ENCODE measurements around the gene SEMA5A. TPM values are rescaled to one million over a fixed set of nuclear protein-coding genes. Genes with fewer than 3 reads are reported as not detected.

The SEMA5A gene
- polyA plus RNA-seq, 1 of the 3 experiments (the other 2 are of a cell fraction) = 0.58 TPM

- H3K4me2 ChIP-seq = peak overlapping the region; percentile 46; the same call in 1 of the 2 replicates
- 49% methylated on average over 4 of the region's 4 CpGs for WGBS (ENCODE audit: low lambda C conversion rate)
- peaks cover 9 to 10% of the 10 kb centered on the region in 2 experiments for H3K4me1 ChIP-seq (ENCODE audit: control insufficient read depth in 1 of 2, insufficient read depth in 2 of 2, low read depth in 1 of 2, low read length in 1 of 2)
- no peaks in the 10 kb centered on the region for H3K9me3 ChIP-seq
- H3K36me3 ChIP-seq (replicated peaks in 1 of 2; ENCODE audit: control insufficient read depth in 1 of 2, insufficient read depth in 2 of 2, low read length in 1 of 2) = no peaks in the 10 kb centered on the region
- no peaks in the 10 kb centered on the region for H3K79me2 ChIP-seq (ENCODE audit: insufficient read depth)
- CTCF ChIA-PET = no interaction called here
- no peak overlapping the region for H2AFZ ChIP-seq (ENCODE audit: low read depth)
- peak overlapping the region in 1 of 2 experiments; percentile 2; a peak in 3 of 4 replicates for H3K27ac ChIP-seq (ENCODE audit: low read depth in 2 of 2, low read length in 1 of 2)
- TF ChIP-seq SIN3A (IDR thresholded peaks at IDR 0.05; ENCODE audit: borderline replicate concordance, low read depth, low read length) (no peak), IRF3 (IDR thresholded peaks at IDR 0.05; ENCODE audit: low read depth, low read length) (no peak), TCF12 (IDR thresholded peaks at IDR 0.05) (no peak), GABPA (IDR thresholded peaks at IDR 0.05; ENCODE audit: low read depth) (no peak), NRF1 (IDR thresholded peaks at IDR 0.05; ENCODE audit: low read depth, low read length) (no peak), FOSL2 (IDR thresholded peaks at IDR 0.05; ENCODE audit: borderline replicate concordance, low read depth) (no peak), RXRA (IDR thresholded peaks at IDR 0.05; ENCODE audit: borderline replicate concordance, low read depth) (no peak), POLR2AphosphoS5 (IDR thresholded peaks at IDR 0.05; ENCODE audit: low read depth, low read length) (no peak), NFIC (IDR thresholded peaks at IDR 0.05; ENCODE audit: borderline replicate concordance) (no peak), CHD2 (IDR thresholded peaks at IDR 0.05; ENCODE audit: low read length, partially characterized antibody) (no peak), USF2 (IDR thresholded peaks at IDR 0.05; ENCODE audit: borderline replicate concordance, low read depth, low read length) (no peak), MXI1 (IDR thresholded peaks at IDR 0.05; ENCODE audit: low read depth, low read length) (no peak), YY1 (IDR thresholded peaks at IDR 0.05; ENCODE audit: low read depth) (no peak), GATA2 (CRISPR knock-in tag; IDR thresholded peaks at IDR 0.05) (no peak), TAF1 (IDR thresholded peaks at IDR 0.05; ENCODE audit: borderline replicate concordance, low read depth, low read length) (no peak), RCOR1 (IDR thresholded peaks at IDR 0.05; ENCODE audit: low read length) (no peak), USF1 (IDR thresholded peaks at IDR 0.05; ENCODE audit: borderline replicate concordance, low read depth) (no peak), REST (IDR thresholded peaks at IDR 0.05; ENCODE audit: low read depth, low read length) (no peak), CTCF (IDR thresholded peaks at IDR 0.05) (no peak), FOXM1 (IDR thresholded peaks at IDR 0.05; ENCODE audit: low read depth) (no peak)
- POLR2A ChIA-PET = interaction anchor here (0.7 kb wide), 1 partner anchor 660 kb away, joined by 3 read pairs; no protein-coding TSS in a partner anchor
- DNase-seq = no peak
- peaks cover 7% of the 10 kb centered on the region for H3F3A ChIP-seq (replicated peaks; ENCODE audit: insufficient read depth)
- no peak overlapping the region for H3K9ac ChIP-seq
- no peaks in the 10 kb centered on the region for H3K27me3 ChIP-seq (ENCODE audit: insufficient read depth)
- no peaks in the 10 kb centered on the region for H3K9me2 ChIP-seq
- no peaks in the 10 kb centered on the region for H4K20me1 ChIP-seq (ENCODE audit: insufficient read depth)
- no peak overlapping the region for H3K4me3 ChIP-seq (ENCODE audit: low read depth in 2 of 2, low read length in 1 of 2)
Measured at GRCh38 chr5:9455826-9456434, 89.9 kb downstream of the SEMA5A start.
